Activated gamma-delta T cell (primary cell): ENCODE data around the gene PDHA1.
A peak's percentile ranks its signal among the peaks of the same experiment; 100 is the strongest.

Source experiments
- DNase-seq: peaks from one replicate; lab custom pipeline; 2025; lab: John Stamatoyannopoulos, UW
- total RNA-seq, 2 donors: gene quantifications; one replicate each; lab custom pipeline; 2026; lab: John Stamatoyannopoulos, UW

The PDHA1 gene
- 70.8 to 78.0 reads per million in 2 donors for total RNA-seq

DNA sequence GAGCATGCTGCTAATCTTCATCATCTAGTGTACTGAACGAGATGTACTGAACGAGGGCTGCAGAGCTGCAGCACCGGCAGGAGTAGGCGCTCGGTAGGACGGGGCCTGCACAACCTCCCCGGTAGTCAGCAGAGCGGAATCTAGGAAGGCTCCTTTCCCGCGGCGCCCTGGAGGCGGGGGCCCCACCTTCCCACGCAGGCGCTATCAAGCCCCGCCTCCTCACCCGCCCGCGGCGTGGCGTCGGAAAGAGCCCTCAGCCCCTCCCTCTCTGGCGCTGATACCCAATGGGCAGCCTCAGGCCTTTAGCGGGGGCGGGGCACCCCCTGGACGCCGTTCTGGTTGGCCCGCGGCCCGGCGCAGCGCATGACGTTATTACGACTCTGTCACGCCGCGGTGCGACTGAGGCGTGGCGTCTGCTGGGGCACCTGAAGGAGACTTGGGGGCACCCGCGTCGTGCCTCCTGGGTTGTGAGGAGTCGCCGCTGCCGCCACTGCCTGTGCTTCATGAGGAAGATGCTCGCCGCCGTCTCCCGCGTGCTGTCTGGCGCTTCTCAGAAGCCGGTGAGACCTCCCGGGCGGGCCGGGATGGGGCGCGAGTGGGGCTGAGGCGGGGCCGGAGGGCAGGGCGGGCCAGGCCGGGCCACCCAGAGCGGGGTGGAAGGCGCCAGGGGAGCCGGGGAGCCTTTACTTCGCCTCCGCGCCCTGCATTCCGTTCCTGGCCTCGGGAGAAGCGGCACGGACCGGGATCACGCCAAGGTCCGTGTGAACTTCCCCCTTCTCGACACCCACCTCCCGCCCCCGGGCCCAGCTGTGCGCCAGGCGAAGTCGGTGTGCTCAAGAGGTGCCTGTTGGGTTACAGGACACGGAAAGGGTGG lies at the start of gene PDHA1:
TSS of gene PDHA1 (plus strand) at position 393 of the 874 bp plus-strand sequence. CDS start at position 504, 111 bp downstream.
- DNase-seq, result peak; percentile 86

DNA sequence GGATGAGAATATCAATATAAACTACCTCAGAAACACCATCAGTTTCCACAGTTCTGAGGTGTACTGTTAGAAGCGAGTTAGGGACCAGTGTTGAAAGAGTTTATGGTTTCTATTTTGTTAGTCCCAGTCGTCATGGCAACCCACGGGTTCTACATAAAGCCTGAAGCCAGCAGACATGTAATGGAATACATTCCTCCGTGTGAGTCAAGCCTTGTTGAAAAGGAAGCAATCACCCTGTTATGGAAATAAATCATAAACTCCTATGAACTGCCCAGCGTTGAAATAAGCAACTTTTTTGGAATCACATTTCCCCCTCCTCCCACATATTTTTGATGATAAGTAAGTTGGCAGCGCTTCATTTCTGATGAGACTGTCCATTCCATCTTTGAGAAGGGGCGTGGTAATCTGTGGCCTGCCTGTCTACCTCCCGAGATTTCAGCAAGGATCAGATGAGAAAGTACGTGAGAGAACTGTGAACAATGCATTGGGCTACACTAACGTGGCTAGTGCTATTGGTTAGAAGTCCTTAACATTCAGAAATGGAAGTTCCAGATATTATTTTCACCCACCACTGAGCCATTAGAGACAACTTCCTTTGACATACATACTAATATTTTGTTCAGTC lies 40.4 kb upstream of the PDHA1 start:
- DNase-seq, result no peak

DNA sequence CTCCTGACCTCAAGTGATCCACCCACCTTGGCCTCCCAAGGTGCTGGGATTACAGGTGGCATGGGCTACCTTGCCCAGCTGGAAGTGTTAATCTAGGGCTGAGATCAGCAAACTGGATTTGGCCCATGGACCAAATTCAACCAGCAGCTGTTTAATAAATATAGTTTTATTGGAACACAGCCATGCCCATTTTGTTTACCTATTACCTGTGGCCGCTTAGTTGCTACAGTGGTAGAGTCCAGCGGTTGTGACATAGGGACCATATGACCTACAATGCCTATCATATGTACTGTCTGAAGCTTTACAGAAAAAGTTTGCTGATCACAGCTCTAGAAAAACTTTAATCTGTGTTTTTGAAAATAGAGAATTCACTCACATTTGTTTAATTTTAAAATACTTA lies 17.2 kb upstream of the PDHA1 start:
- DNase-seq, result no peak

DNA sequence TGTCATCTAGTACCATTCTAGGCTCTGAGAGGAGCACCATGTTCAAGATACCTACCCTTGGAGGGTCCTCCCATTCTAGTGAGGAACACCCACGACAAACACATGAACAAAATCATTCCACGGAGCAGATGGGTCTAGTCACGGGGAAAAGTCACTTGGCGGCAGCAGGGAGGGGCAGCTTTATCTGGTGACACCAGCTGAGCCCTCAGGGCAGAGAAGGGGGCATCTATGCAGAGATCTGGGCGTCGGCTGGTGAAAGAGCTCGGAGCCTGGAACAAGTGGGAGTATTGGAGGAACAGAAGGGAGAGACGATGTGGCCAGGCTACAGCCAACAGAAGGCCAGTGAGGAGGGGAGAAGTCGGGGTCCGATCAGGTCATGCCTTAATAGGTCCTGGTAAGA lies 11.9 kb upstream of the PDHA1 start:
- no peak for DNase-seq

DNA sequence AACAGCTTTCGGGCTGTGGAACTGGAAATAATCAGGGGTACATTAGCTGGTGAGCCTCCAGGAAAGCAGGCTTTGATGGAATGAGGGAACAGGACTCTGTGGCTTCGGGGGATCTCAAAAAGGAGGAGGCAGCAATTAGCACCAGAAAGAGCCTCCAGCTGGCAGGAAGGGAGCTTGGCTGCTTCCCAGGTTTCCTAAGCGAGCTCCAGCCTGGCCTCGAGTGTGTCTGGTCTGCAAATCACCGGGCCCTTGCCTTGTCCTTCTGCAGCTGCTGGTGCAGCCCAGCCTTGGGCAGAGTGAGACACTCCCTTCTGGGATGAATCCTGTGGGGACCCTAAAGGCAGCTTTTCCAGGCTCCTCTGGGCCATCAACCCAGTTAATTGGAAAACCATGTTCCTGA lies 10.7 kb upstream of the PDHA1 start:
- no peak for DNase-seq

DNA sequence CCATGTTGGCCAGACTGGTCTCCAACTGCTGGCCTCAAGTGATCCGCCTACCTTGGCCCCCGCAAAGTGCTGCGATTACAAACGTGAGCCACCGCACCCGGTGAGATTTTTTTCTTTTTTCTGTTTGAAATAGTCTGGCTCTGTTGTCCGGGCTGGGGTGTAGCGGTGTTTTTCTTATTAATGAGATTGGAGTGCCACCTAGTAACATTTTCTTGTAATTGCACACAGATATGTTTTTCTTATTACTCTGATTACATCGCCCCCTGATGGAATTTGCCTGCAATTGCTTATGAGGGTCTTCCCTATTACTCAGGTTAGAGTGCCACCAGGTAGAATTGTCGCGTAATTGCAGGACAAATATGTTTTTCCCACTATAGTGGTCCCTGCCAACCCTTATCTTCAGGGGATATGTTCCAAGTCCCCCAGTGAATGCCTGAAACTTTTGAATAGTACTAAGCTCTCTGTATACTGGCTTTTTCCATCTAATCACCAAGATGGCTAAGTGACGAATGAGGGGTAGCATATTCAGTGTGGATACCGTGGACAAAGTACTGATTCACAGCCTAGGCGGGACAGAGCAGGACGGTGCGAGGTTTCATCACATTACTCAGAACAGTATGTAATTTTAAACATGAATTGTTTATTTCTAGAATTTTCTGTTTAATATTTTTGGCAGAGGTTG lies 8.6 kb upstream of the PDHA1 start:
- no peak for DNase-seq

DNA sequence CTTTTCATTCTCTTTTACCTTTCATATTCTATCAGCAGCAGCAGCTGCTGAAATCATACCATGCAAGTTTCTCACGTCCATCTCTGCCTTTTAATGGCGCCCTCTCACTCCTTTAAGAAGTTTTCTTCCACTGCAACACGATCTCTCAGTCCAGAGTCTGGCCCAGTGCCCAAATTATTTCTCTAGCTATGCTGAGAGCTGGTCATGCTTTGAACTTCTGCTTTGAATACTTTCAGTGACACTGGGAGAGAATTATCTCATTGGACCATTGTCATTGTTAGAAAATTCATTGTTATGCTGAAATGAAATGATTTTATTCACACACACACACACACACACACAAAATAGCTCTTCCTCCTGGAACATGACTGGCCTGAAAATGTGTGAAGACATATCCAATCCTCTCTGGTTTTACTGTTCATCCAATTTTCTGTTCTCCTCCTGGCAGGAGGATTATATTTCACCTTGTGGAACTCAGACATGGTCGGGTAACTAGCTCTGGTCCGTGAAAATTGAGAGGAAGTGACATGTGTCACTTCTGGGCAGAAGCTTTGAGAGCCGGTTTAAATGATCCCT lies 1.3 kb upstream of the PDHA1 start:
- DNase-seq, result no peak

DNA sequence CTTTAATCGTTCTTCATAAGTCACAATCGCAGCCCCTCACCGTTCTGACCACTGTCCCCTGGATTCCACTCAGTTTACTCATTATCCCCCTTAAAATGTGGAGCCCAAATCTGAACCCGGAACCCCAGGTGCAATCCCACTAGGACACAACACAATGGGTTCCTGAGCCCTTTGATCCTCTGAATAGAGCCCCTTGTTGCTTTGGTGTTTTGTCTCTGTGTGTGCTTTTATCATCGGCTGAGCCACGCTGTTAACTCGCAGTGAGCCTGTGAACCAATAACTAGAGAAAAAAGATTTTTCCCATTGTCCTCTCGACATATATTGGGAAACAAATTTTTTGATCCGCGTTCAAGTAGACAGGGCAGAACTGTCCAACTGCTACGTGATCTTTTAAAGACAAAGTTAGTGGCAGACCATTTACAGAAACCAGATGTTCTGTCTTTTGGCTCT lies 617 bp upstream of the PDHA1 start:
- DNase-seq, result no peak

DNA sequence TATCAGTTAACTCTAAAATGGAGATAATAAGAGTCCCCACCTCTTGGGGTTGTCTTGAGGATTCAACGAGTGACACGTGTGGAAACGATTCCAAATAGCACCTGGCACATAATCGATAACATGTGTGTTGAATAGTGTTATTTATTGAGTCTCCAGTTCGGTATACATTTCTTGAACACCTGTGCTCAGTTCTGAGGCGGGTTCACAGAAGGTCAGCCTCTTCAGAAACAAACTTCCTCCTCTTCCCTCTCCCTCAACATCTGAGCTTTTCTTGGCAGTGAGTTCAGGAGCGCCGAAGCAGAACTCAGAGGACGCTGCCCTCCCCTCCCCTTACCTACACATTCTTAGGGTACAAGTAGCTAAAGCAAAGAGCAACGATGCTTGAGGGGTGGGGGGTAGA lies 934 bp downstream of the PDHA1 start:
- DNase-seq, result no peak

DNA sequence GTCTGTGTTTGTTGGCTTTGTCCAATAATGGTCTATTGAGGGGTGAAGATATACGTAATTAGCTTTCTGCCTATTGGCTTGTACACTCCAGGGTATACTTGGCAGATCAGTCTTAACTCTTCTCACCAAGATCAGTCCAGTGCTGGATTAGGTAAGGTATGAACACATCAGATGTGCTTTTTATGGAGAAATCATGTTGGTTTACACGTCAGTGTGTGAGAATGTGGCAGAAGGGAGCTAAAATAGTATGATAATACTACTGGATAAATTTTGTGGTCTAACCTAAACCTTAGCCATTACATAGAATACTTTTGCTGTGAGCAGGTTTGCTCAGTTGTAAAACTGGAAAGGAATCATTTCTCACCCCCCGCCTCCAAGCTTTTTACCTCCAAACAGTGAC lies 4.2 kb downstream of the PDHA1 start:
- DNase-seq, result no peak

DNA sequence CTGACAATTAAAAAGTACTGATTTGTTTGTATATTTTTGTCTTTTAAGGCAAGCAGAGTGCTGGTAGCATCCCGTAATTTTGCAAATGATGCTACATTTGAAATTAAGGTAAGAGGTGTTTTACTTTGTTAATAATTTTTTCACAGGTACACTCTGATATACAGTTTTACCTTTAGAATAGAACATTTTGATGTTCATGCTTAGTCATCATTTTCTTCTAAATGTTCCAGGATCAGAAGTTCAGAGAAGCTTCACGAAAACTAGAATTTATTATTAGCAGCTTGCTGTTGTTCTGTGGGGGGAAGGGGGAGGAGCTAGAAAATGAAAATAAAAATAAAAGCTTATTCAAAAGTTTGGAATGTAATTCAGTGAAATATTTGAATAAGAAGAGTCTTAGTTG lies 5.5 kb downstream of the PDHA1 start:
- DNase-seq, result no peak

DNA sequence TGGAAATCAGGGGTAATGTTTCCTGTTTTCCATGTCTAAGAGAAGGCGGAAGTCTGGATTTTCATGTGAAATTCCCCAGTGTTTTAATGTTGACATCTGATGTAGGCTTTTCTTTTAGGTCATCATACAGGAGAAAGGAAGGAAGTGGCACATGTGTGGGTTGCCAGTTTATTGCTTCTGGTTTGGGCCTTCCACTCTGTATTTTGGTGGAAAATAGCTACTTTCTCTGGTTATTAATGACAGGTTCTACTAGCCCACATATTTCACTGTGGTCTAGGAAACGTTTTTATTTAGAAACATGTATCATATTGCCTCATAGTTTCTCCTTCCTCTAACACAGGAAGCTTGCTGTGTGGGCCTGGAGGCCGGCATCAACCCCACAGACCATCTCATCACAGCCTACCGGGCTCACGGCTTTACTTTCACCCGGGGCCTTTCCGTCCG lies 7.2 kb downstream of the PDHA1 start:
- DNase-seq, result no peak

DNA sequence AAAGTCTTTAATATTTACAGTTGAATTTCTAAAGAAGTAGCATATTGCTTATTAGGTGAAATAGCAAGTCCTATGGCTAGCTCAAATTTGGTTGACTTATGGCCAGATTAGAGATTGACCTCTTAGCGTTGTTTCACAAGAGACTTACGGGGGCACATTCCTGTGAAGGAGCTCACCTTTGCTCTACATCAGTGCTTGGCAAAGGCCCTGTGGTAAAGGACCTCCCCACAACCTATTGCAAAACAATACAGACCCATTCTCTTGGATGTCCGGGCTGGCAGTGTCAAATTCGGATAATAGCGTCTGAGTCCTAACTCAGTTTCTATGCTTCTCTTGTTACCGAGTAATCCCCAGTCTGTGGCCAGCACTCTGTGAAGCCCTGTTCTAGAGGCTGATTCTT lies 10.9 kb downstream of the PDHA1 start:
- no peak for DNase-seq

DNA sequence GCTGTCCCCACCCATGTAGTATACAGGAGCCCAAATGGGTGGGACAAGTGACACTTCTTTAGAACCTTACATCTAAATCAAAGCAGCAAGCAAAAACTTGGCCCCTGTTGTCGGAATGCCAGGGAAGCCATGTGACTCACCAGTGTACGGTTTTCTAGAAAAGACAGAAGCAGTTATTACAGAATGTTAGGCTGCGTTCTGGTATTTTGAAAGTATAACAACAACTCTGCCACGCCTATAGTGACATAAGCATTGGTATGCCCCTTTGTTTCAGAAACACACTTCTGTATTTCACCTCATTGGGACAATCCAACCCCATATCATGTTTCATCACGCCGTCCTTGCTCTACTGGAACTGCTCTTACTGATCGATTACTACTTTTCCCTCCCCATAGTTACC lies 14.8 kb downstream of the PDHA1 start:
- no peak for DNase-seq

DNA sequence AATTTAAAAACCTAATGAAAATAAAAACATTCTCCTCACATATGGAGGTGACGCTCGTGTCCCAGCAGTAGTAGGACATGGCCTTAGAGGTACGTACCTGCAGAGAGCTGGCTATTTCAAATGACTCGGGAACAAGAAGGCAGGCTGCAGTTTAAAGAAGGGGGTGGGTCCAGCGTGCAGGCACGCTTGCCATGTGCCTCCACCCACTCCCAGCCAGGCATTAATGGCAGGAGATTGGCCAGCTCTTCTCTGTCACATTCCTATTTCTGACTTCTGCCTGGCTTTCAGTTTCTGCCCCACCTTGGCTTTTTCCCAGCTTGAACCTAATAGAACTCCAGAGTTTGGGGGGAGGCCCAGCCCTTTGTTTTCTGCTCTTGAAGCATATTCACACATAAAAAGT lies 17.2 kb downstream of the PDHA1 start:
- DNase-seq, result no peak

DNA sequence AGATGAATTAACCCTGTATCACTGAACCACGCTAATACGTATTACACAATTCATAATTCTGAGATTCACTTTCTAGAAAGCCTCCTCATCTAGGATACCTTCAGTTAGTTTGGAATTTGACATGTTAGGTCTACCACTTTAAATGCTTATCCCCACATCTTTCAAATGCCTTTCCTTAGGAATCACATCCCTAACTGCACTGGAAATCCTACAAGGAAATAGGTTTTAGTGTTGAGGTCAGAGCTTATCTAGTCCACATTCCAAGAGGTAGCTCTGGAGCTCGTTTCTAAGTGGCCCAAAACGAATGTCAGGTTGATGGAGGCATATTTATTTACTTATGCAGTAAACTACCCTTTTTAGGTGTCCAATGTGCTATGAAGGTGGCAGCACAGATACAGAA lies 18.0 kb downstream of the PDHA1 start:
- DNase-seq, result no peak

DNA sequence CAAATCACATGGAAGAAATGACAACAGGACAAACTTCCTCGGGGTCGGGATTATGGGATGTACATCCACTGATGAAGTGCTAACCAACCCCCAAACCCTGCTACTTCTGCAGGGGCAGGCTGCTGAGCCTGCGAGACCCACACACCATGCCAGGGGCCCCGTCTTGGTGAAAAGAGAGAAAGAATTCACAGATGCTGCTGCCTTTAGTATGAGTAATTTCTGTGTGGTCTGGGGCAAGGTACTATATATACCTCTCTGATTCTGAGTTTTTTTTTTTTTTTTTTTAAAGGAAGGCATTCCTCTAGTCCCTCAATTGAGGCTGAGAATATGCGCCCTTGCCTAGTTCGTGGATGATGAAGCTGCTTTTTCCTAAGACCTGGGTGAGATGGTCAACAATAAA lies 24.8 kb downstream of the PDHA1 start:
- no peak for DNase-seq

DNA sequence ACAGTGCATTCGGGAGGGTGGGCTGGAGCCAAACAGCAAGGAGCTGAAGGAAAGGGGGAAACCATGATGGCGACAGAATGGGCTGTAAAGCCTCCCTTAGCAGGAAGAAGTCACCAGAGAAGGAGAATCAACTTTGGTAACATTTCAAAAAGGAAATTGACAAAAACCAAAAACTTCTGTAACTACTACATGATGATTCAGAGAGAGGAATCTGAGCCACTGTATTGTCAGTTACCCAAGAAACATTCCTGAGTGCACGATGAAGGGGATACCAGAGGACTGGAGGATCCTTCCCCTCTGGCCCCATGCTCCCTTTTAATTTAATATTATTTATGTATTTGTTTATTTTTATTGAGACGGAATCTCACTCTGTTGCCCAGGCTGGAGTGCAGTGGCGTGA lies 26.3 kb downstream of the PDHA1 start:
- no peak for DNase-seq

DNA sequence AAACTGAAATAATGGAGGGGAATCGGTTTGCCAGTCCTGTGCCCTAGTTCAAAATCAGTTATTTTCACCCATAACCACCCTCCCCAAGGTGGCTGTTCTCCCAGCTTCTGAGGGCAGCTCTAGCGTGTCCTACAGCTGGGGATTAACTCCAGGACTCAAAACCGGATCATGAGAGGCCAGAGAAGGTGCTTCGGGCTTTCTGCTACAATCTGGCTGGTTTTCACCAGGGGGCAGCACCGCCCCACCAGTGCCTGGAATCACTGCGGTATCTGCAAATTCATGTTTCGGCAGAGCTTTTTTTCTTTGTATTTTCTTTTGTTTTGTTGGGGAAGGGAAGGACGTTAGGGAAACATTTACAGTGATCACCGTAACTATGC lies 28.4 kb downstream of the PDHA1 start:
- peak; percentile 15 for DNase-seq

DNA sequence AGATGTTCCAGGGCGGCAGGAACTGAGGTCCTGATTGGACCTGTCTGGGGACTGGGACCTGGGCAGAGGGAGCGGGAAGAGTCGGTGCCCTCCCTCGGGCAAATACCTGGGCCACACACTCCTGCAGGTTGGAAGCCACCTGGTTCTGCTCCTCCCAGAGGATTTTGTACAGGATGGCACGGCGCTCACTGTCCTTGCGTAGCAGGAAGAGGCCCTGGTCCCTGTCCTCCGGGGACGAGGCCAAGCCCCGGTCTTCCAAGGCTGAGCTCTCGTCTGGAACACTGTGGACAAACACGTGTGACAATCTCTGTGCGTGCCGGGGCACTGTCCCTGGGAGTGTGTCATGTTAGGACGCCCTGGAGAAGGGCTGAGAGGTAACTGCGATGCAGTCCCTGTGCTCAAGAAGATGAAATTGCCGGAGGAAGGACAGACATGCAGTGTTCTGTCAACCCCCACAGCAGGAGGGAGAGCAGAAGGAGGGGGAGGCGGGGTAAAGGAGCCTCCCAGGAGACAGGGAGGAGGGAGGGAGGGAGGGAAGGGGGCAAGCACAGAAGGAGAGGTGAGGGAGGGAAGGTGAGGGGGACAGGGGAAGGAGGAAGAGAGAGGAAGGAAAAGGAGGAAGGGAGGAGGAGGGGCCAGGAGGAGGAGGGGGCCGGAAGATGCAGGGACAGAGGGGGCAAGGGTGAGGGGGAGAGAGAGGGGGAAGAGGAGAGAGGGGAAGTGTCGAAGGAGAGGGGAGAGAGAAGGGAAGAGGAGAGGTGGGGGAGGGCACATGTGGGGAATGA lies 29.0 kb downstream of the PDHA1 start:
- no peak for DNase-seq

DNA sequence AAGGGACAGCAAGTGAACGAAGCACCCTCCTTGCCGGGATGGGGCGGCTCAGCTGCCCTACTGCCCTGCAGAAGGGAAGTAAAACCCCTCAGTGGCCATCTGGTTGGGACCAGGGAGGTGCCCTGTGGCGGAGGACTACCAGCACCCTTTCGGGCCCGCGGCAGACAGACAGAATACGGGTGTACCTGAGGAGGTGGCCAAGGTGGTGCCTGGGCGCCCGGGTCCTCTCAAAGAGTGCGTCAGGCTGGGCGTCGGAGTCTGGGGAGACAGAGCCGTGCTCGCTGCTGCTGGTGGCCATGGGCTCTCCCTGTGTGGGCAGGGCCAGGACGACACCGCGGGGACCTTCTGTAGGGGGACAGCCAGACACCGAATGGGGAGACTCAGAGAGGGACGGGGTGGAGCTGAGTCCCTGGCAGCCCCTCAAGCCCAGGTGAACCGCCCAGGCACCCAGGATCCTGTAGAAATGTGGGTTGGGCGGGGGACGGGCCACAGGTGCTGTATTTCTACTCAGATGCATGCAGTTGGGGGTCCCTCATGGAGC lies 29.7 kb downstream of the PDHA1 start:
- no peak for DNase-seq
